Measurements from ENCODE around the gene TRIM72.
"Not testable (repeated sequence)": the region's sequence is repeated elsewhere in the genome, so short reads cannot be mapped to it uniquely, and the experiment has no call there.

The TRIM72 gene

GRCh38 chr16:31253642-31254045 is 39.7 kb downstream of the TRIM72 start:
- no peaks in the 10 kb centered on the region for H3K36me3 ChIP-seq (ENCODE audit: control insufficient read depth, insufficient read depth, low read length)
- no peaks in the 10 kb centered on the region for H3K4me1 ChIP-seq (ENCODE audit: control insufficient read depth, insufficient read depth, low read length)
- no peaks in the 10 kb centered on the region for H3K27me3 ChIP-seq (ENCODE audit: control insufficient read depth, insufficient read depth, low read length)
- no peak overlapping the region for H3K27ac ChIP-seq (ENCODE audit: low read depth, low read length)
- no peak overlapping the region for H3K9ac ChIP-seq (ENCODE audit: low read length)
- no peak overlapping the region for H3K4me3 ChIP-seq (ENCODE audit: low read length)

DNA sequence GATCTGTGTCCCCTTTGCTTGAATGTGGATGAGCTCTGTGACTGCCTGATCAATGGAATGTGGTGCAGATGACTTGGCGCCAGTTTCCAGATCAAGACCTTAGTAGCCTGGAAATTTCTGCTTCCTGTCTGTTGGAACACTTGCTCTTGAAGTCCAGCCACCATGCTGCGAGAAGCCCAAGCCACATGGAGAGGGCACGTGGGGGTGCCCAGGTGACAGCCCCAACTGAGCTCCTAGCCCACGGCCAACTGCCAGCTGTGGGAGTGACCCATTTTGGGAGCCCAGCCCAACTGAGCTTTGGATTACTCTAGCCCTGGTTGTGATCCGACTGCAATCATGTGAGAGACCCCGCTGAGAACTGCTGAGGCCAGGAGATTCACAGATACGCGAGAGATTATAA is 42.5 kb downstream of the TRIM72 start:
- Histone ChIP-seq H3K36me3 (ENCODE audit: control insufficient read depth, insufficient read depth, low read length) (no peaks in the 10 kb centered on the region), H3K4me1 (ENCODE audit: control insufficient read depth, insufficient read depth, low read length) (no peaks in the 10 kb centered on the region), H3K27ac (ENCODE audit: low read depth, low read length) (no peak overlapping the region), H3K9ac (ENCODE audit: low read length) (no peak overlapping the region), H3K4me3 (ENCODE audit: low read length) (no peak overlapping the region), H3K27me3 (ENCODE audit: control insufficient read depth, insufficient read depth, low read length) (no peaks in the 10 kb centered on the region)

DNA sequence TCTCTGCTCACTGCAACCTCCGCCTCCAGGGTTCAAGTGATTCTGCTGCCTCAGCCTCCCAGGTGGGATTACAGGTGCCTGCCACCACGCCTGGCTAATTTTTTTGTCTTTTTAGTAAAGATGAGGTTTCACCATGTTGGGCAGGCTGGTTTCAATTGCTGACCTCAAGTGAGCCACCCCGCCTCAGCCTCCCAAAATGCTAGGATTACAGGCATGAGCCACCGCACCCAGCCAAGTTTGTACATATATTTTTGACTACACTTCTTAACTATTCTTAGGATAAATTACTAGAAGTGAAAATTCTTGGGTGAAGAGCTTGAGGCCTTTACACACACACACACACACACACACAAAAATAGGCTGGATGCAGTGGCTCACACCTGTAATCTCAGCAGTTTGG is 44.4 kb downstream of the TRIM72 start:
- Histone ChIP-seq H3K4me1 (ENCODE audit: control insufficient read depth, insufficient read depth, low read length) (no peaks in the 10 kb centered on the region), H3K4me3 (ENCODE audit: low read length) (no peak overlapping the region), H3K27me3 (ENCODE audit: control insufficient read depth, insufficient read depth, low read length) (no peaks in the 10 kb centered on the region), H3K27ac (ENCODE audit: low read depth, low read length) (no peak overlapping the region), H3K36me3 (ENCODE audit: control insufficient read depth, insufficient read depth, low read length) (no peaks in the 10 kb centered on the region), H3K9ac (ENCODE audit: low read length) (no peak overlapping the region)

DNA sequence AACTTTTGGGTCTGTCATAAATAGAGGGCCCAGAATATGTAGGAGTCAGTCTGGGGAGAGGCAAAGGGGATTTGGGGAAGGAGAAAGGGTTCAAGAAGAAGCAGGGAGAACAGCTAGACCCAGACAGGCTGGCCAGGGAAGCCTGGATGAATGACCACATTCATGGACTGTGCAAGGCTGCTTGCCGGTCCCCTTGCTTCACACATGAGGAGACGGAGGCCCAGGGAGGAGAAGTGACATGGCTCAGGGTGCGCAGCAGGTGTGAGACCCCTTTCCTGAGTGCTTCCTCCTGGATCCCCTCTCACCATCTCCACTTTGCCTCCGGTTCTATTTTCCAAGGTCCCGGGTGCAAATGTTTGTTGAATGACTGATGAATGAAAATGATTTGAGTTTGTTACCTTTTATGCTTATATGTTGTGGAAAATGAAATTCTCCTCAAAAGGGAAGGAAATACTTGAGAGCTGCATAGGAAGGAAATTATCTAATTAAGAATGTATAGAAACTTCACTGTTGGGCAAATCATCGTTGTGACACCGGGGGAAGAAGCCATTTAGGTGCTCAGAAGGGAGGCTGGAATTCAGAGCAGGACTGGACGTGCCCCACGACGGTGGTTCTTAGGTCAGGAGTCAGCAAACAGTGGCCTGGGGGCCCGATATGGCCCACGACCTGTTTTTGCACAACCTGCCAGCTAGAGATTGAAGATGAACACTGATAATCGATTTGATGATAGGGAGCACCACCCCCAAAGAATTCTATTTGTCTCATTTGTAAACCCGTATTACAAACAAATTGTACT is 46.4 kb downstream of the TRIM72 start:
- H3K4me1 ChIP-seq (ENCODE audit: control insufficient read depth, insufficient read depth, low read length) = no peaks in the 10 kb centered on the region
- H3K9ac ChIP-seq (ENCODE audit: low read length) = no peak overlapping the region
- H3K27me3 ChIP-seq (ENCODE audit: control insufficient read depth, insufficient read depth, low read length) = no peaks in the 10 kb centered on the region
- no peak overlapping the region for H3K4me3 ChIP-seq (ENCODE audit: low read length)
- H3K36me3 ChIP-seq (ENCODE audit: control insufficient read depth, insufficient read depth, low read length) = no peaks in the 10 kb centered on the region
- no peak overlapping the region for H3K27ac ChIP-seq (ENCODE audit: low read depth, low read length)

GRCh38 chr16:31262084-31262483 is 48.2 kb downstream of the TRIM72 start:
- H3K9ac ChIP-seq (ENCODE audit: low read length) = no peak overlapping the region
- no peak overlapping the region for H3K27ac ChIP-seq (ENCODE audit: low read depth, low read length)
- no peaks in the 10 kb centered on the region for H3K4me1 ChIP-seq (ENCODE audit: control insufficient read depth, insufficient read depth, low read length)
- H3K27me3 ChIP-seq (ENCODE audit: control insufficient read depth, insufficient read depth, low read length) = no peaks in the 10 kb centered on the region
- no peak overlapping the region for H3K4me3 ChIP-seq (ENCODE audit: low read length)
- no peaks in the 10 kb centered on the region for H3K36me3 ChIP-seq (ENCODE audit: control insufficient read depth, insufficient read depth, low read length)

- Histone ChIP-seq H3K9ac (ENCODE audit: low read length) (no peak overlapping the region), H3K27me3 (ENCODE audit: control insufficient read depth, insufficient read depth, low read length) (no peaks in the 10 kb centered on the region), H3K27ac (ENCODE audit: low read depth, low read length) (no peak overlapping the region), H3K36me3 (ENCODE audit: control insufficient read depth, insufficient read depth, low read length) (no peaks in the 10 kb centered on the region), H3K4me1 (ENCODE audit: control insufficient read depth, insufficient read depth, low read length) (no peaks in the 10 kb centered on the region), H3K4me3 (ENCODE audit: low read length) (no peak overlapping the region)
Measured at GRCh38 chr16:31265329-31266245, 51.7 kb downstream of the TRIM72 start.

- no peaks in the 10 kb centered on the region for H3K4me1 ChIP-seq (ENCODE audit: control insufficient read depth, insufficient read depth, low read length)
- no peaks in the 10 kb centered on the region for H3K36me3 ChIP-seq (ENCODE audit: control insufficient read depth, insufficient read depth, low read length)
- no peak overlapping the region for H3K4me3 ChIP-seq (ENCODE audit: low read length)
- no peak overlapping the region for H3K27ac ChIP-seq (ENCODE audit: low read depth, low read length)
- H3K27me3 ChIP-seq (ENCODE audit: control insufficient read depth, insufficient read depth, low read length) = no peaks in the 10 kb centered on the region
- no peak overlapping the region for H3K9ac ChIP-seq (ENCODE audit: low read length)
Measured at GRCh38 chr16:31267332-31268032, 53.6 kb downstream of the TRIM72 start.

- no peak overlapping the region for H3K4me3 ChIP-seq (ENCODE audit: low read length)
- H3K36me3 ChIP-seq (ENCODE audit: control insufficient read depth, insufficient read depth, low read length) = no peaks in the 10 kb centered on the region
- H3K27ac ChIP-seq (ENCODE audit: low read depth, low read length) = no peak overlapping the region
- no peaks in the 10 kb centered on the region for H3K27me3 ChIP-seq (ENCODE audit: control insufficient read depth, insufficient read depth, low read length)
- no peaks in the 10 kb centered on the region for H3K4me1 ChIP-seq (ENCODE audit: control insufficient read depth, insufficient read depth, low read length)
- no peak overlapping the region for H3K9ac ChIP-seq (ENCODE audit: low read length)
Measured at GRCh38 chr16:31268033-31268365, 54.1 kb downstream of the TRIM72 start.

GRCh38 chr16:31268891-31269290 is 55.0 kb downstream of the TRIM72 start:
- no peaks in the 10 kb centered on the region for H3K4me1 ChIP-seq (ENCODE audit: control insufficient read depth, insufficient read depth, low read length)
- H3K27me3 ChIP-seq (ENCODE audit: control insufficient read depth, insufficient read depth, low read length) = no peaks in the 10 kb centered on the region
- H3K9ac ChIP-seq (ENCODE audit: low read length) = no peak overlapping the region
- no peak overlapping the region for H3K4me3 ChIP-seq (ENCODE audit: low read length)
- H3K36me3 ChIP-seq (ENCODE audit: control insufficient read depth, insufficient read depth, low read length) = no peaks in the 10 kb centered on the region
- H3K27ac ChIP-seq (ENCODE audit: low read depth, low read length) = no peak overlapping the region

- Histone ChIP-seq H3K36me3 (ENCODE audit: control insufficient read depth, insufficient read depth, low read length) (no peaks in the 10 kb centered on the region), H3K27me3 (ENCODE audit: control insufficient read depth, insufficient read depth, low read length) (no peaks in the 10 kb centered on the region), H3K4me1 (ENCODE audit: control insufficient read depth, insufficient read depth, low read length) (no peaks in the 10 kb centered on the region), H3K9ac (ENCODE audit: low read length) (no peak overlapping the region), H3K27ac (ENCODE audit: low read depth, low read length) (no peak overlapping the region), H3K4me3 (ENCODE audit: low read length) (no peak overlapping the region)
Measured at GRCh38 chr16:31269541-31269940, 55.6 kb downstream of the TRIM72 start.

GRCh38 chr16:31269973-31270372 is 56.1 kb downstream of the TRIM72 start:
- not testable (repeated sequence) for H3K4me3 ChIP-seq (ENCODE audit: low read length)

GRCh38 chr16:31270795-31271194 is 56.9 kb downstream of the TRIM72 start:
- no peak overlapping the region for H3K27ac ChIP-seq (ENCODE audit: low read depth, low read length)
- no peaks in the 10 kb centered on the region for H3K36me3 ChIP-seq (ENCODE audit: control insufficient read depth, insufficient read depth, low read length)
- H3K9ac ChIP-seq (ENCODE audit: low read length) = no peak overlapping the region
- no peaks in the 10 kb centered on the region for H3K27me3 ChIP-seq (ENCODE audit: control insufficient read depth, insufficient read depth, low read length)
- H3K4me1 ChIP-seq (ENCODE audit: control insufficient read depth, insufficient read depth, low read length) = no peaks in the 10 kb centered on the region
- no peak overlapping the region for H3K4me3 ChIP-seq (ENCODE audit: low read length)

More at GRCh38 chr16:31269973-31270372, 56.1 kb downstream of the TRIM72 start:
- H3K36me3 ChIP-seq (ENCODE audit: control insufficient read depth, insufficient read depth, low read length); H3K27me3 ChIP-seq (ENCODE audit: control insufficient read depth, insufficient read depth, low read length); H3K9ac ChIP-seq (ENCODE audit: low read length); H3K4me1 ChIP-seq (ENCODE audit: control insufficient read depth, insufficient read depth, low read length); H3K27ac ChIP-seq (ENCODE audit: low read depth, low read length): not testable (repeated sequence)
